Spinal cord (tissue), 10 donors: ENCODE data around the gene EPPIN. TPM values are rescaled to one million over a fixed set of nuclear protein-coding genes. Genes with fewer than 3 reads are reported as not detected.
"Not testable (repeated sequence)": the region's sequence is repeated elsewhere in the genome, so short reads cannot be mapped to it uniquely, and the experiment has no call there.

Experiments used
- DNase-seq, 6 donors: peaks; one replicate each; pipeline versions ENCODE4 v3.0.0 to v3.0.0-alpha.2; 2013 to 2015; ENCODE audit warnings: low spot score in 6 of 6, low read depth in 4 of 6
- H3K27ac ChIP-seq: one replicate; pipeline ENCODE4 v1.5.1; 2013; ENCODE audit warnings: low read depth, low read length, control low read depth
- H3K27me3 ChIP-seq: one replicate; pipeline ENCODE4 v1.6.1; 2013; ENCODE audit warnings: low read length; ENCODE audit not compliant: control insufficient read depth, insufficient read depth
- H3K36me3 ChIP-seq: one replicate; pipeline ENCODE4 v1.6.1; 2013; ENCODE audit warnings: low read length; ENCODE audit not compliant: control insufficient read depth, insufficient read depth
- H3K4me1 ChIP-seq: one replicate; pipeline ENCODE4 v1.6.1; 2013; ENCODE audit warnings: low read length; ENCODE audit not compliant: control insufficient read depth, insufficient read depth
- H3K4me3 ChIP-seq: one replicate; pipeline ENCODE4 v1.5.1; 2013; ENCODE audit warnings: low read depth, low read length, control low read depth
- H3K9me3 ChIP-seq: one replicate; pipeline ENCODE4 v1.6.1; 2013; ENCODE audit warnings: low read length; ENCODE audit not compliant: control insufficient read depth, insufficient read depth
- WGBS: methylation state at CpG from one replicate; pipeline ENCODE4 v1.1.5; 2013; ENCODE audit warnings: missing lambda C conversion rate; ENCODE audit not compliant: insufficient coverage; 5-methylcytosine and 5-hydroxymethylcytosine counted together
- long read RNA-seq, 4 donors: transcript quantifications; one replicate each; lab custom pipeline, GENCODE V29; 2026
- polyA plus RNA-seq, 2 donors: library from polyadenylated mRNA; unstranded; fragments of 120-200 nt; gene quantifications; one replicate each; pipeline ENCODE4 v1.2.1, GENCODE V29; 2013; ENCODE audit not compliant: insufficient read length in 2 of 2
- total RNA-seq, 2 donors: library from RNA; depleted of rRNA in 1 of 2; stranded (reverse); fragments of 120-200 nt in 1 of 2; fragments of >200 nt in 1 of 2; gene quantifications; one replicate each; pipeline versions ENCODE4 v1.2.3 to v1.2.4, GENCODE V29; 2013 to 2014
- donor health status: healthy.

EPPIN gene
- total RNA-seq = under 1 TPM; 0.10 to 0.17 TPM
- under 1 TPM; 0.36 to 0.41 TPM for polyA plus RNA-seq
- long read RNA-seq, donor 1 = 0 reads
- long read RNA-seq, donor 2 = 0 reads
- long read RNA-seq, donor 3 = 0 reads
- long read RNA-seq, donor 4 = 0 reads

- DNase-seq = no peak
- Histone ChIP-seq H3K27ac (no peak within 1 kb of the TSS), H3K4me3 (no peak within 1 kb of the TSS), H3K36me3 (no peaks in the 10 kb centered on the region), H3K4me1 (no peaks in the 10 kb centered on the region), H3K27me3 (no peaks in the 10 kb centered on the region), H3K9me3 (no peaks in the 10 kb centered on the region)
- 85% methylated on average over 5 of the region's 6 CpGs for WGBS
Observed at GRCh38 chr20:45547206-45547770, at the start of gene EPPIN. TSS of gene EPPIN (minus strand) at chr20:45547401. CDS start at chr20:45547357, 44 bp downstream.

DNA sequence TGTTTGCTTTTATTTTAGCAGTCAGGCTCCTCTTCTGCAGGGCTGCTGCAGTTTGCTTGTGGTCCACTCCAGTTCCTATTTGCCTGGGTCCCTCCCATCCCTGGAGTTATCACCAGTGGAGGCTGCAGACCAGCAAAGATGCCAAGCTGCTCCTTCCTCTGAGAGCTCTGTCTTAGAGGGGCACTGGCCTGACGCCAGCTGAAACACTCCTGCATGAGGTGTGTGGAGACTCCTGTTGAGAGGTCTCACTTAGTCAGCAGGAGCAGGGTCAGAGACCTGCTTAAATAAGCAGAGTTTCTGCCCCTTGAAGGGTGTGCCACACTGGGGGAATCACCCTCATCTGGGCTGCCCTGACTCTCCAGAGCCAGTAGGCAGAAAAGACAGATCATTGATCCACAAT lies 48.0 kb upstream of the EPPIN start:
- 0% methylated on average over 1 of the region's 1 CpG for WGBS
- Histone ChIP-seq H3K4me3 (no peak overlapping the region), H3K4me1 (no peaks in the 10 kb centered on the region), H3K36me3 (no peaks in the 10 kb centered on the region), H3K9me3 (no peaks in the 10 kb centered on the region), H3K27ac (no peak overlapping the region), H3K27me3 (no peaks in the 10 kb centered on the region)
- no peak for DNase-seq

- Histone ChIP-seq H3K27me3 (no peaks in the 10 kb centered on the region), H3K27ac (no peak overlapping the region), H3K36me3 (no peaks in the 10 kb centered on the region), H3K4me3 (no peak overlapping the region), H3K9me3 (no peaks in the 10 kb centered on the region), H3K4me1 (no peaks in the 10 kb centered on the region)
- DNase-seq = no peak
- WGBS = no CpG with 5 or more reads among the region's 1 CpG
Observed at GRCh38 chr20:45593498-45593897, 46.3 kb upstream of the EPPIN start.

DNA sequence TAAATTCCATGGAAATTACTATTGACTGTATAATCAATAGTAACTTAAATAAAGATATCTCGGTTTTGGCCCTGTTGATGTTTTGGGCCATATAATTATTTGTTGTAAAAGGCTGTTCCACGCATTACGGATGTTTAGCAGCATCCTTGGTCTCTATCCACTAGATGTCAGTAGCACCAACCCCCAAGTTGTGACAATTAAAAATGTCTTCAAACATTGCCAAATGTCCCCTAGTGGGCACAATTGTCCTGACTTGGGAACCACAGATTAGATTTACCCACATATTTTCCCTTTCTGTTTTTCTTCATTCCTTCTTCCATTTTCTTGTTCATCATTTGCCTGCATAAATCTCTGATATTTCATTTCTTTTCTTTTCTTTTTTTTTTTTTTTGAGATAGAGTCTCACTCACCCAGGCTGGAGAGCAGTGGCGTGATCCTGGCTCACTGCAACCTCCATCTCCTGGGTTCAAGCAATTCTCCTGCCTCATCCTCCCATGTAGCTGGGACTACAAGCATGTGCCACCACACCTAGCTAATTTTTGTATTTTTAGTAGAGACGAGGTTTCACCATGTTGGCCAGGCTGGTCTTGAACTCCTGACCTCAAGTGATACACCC lies 45.5 kb upstream of the EPPIN start:
- Histone ChIP-seq H3K27ac (no peak overlapping the region), H3K9me3 (no peaks in the 10 kb centered on the region), H3K4me1 (no peaks in the 10 kb centered on the region), H3K36me3 (no peaks in the 10 kb centered on the region), H3K4me3 (no peak overlapping the region), H3K27me3 (no peaks in the 10 kb centered on the region)
- DNase-seq = peak in 2 of 6 donors; percentile 15 to 16
- WGBS = no CpG with 5 or more reads among the region's 5 CpGs

GRCh38 chr20:45589725-45590124 lies 42.5 kb upstream of the EPPIN start:
- no peaks in the 10 kb centered on the region for H3K4me1 ChIP-seq
- no peak overlapping the region for H3K4me3 ChIP-seq
- H3K9me3 ChIP-seq = no peaks in the 10 kb centered on the region
- DNase-seq = no peak
- no CpG with 5 or more reads among the region's 1 CpG for WGBS
- no peaks in the 10 kb centered on the region for H3K36me3 ChIP-seq
- H3K27me3 ChIP-seq = no peaks in the 10 kb centered on the region
- no peak overlapping the region for H3K27ac ChIP-seq

DNA sequence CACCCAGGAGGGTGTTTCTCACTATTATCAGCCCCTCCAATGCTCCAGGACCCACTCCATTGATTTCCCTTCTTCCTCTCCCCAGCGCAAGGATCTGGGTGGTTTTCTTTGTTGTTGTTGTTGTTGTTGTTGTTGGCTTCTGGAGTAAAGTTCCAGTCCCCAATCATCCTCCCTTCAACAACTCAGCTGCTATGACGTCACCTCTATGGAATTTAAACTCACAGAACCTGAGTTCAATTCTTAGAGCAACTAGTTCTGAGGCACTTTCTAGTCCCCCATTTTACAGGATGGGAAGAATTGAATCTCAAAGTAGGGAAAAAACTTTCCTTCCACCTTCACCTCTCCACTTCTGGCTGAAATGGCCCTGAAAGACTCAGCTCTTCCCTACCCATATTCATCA lies 41.6 kb upstream of the EPPIN start:
- no peaks in the 10 kb centered on the region for H3K36me3 ChIP-seq
- no CpG with 5 or more reads among the region's 2 CpGs for WGBS
- no peaks in the 10 kb centered on the region for H3K9me3 ChIP-seq
- H3K4me1 ChIP-seq = no peaks in the 10 kb centered on the region
- H3K27ac ChIP-seq = no peak overlapping the region
- no peaks in the 10 kb centered on the region for H3K27me3 ChIP-seq
- H3K4me3 ChIP-seq = no peak overlapping the region
- DNase-seq = no peak

DNA sequence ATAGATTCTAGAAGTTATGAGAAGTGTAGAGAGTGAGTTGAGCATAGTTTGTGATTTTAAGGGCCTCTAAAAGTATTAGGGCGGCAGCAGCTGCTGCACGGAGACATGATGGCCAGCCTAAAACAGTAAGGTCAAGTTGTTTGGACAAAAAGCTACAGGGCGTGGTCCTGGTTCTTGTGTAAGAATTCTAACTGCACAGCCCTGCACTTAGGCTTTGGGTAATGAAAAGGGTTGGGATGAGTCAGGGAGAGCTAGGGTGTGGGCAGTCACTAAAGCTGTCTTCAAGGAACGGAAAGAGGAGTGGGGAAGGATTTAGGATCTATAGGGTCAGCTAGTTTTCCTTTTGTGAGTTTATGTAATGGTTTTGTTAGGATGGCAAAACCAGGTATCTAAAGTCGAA lies 38.8 kb upstream of the EPPIN start:
- not testable (repeated sequence) for H3K36me3 ChIP-seq, H3K4me3 ChIP-seq, DNase-seq, H3K9me3 ChIP-seq, H3K27me3 ChIP-seq, H3K4me1 ChIP-seq, H3K27ac ChIP-seq
- WGBS = 92% methylated on average over 5 of the region's 5 CpGs

- 89% methylated on average over 5 of the region's 5 CpGs for WGBS
- H3K27ac ChIP-seq, H3K27me3 ChIP-seq, H3K4me3 ChIP-seq, H3K36me3 ChIP-seq, H3K9me3 ChIP-seq, H3K4me1 ChIP-seq, DNase-seq: not testable (repeated sequence)
Observed at GRCh38 chr20:45584294-45584693, 37.1 kb upstream of the EPPIN start.

- H3K27ac ChIP-seq = no peak overlapping the region
- H3K4me3 ChIP-seq = no peak overlapping the region
- no peaks in the 10 kb centered on the region for H3K9me3 ChIP-seq
- WGBS = no CpG with 5 or more reads among the region's 3 CpGs
- H3K36me3 ChIP-seq = no peaks in the 10 kb centered on the region
- H3K27me3 ChIP-seq = no peaks in the 10 kb centered on the region
- no peaks in the 10 kb centered on the region for H3K4me1 ChIP-seq
- DNase-seq = no peak
Observed at GRCh38 chr20:45583502-45583901, 36.3 kb upstream of the EPPIN start.

- H3K4me1 ChIP-seq = no peaks in the 10 kb centered on the region
- no peaks in the 10 kb centered on the region for H3K27me3 ChIP-seq
- H3K27ac ChIP-seq = no peak overlapping the region
- H3K4me3 ChIP-seq = no peak overlapping the region
- H3K36me3 ChIP-seq = no peaks in the 10 kb centered on the region
- H3K9me3 ChIP-seq = no peaks in the 10 kb centered on the region
- DNase-seq = no peak
Observed at GRCh38 chr20:45581702-45582101, 34.5 kb upstream of the EPPIN start.
